ENCODE results near the gene SYCP2. TPM values are rescaled to one million over a fixed set of nuclear protein-coding genes. Genes with fewer than 3 reads are reported as not detected.

SYCP2 gene
- polyA plus RNA-seq, 1 donor (not counting 4 experiments of a cell fraction or from before 2014, with no cell fraction given) = 0.12 TPM

DNA sequence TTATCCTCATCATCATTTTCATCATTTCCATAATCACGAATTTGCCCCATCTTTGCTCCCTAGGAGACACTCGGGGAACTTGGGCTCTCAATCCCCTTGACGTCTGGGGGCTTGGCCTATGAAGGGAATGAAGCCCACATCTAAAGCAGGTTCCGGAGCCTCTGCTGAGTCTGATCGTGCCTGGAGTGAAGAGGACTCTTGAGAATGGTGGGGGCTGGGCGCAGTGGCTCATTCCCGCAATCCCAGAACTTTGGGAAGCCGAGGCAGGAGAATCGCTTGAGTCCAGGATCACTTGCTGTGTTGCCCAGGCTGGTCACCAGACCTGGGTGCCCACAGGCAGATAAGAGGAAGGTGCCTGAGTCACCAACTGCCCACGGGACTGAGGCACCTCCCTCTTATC lies 114.5 kb downstream of the SYCP2 start:
- Histone ChIP-seq H3K9ac (ENCODE audit: control insufficient read depth, extremely low read depth, insufficient read depth, low read length) (no peak overlapping the region), H3K79me2 (ENCODE audit: control insufficient read depth, insufficient read depth, low read length) (no peaks in the 10 kb centered on the region), H3K36me3 (ENCODE audit: control insufficient read depth in 2 of 2, extremely low read depth in 1 of 2, insufficient read depth in 2 of 2, low read length in 2 of 2) (no peaks in the 10 kb centered on the region), H3K27ac (ENCODE audit: control insufficient read depth, insufficient read depth, low read length) (no peak overlapping the region), H3K27me3 (ENCODE audit: control insufficient read depth, extremely low read depth, insufficient read depth, low read length) (peaks cover 12% of the 10 kb centered on the region), H3K4me3 (ENCODE audit: control insufficient read depth in 2 of 3, extremely low read depth in 1 of 3, insufficient read depth in 2 of 3, low read depth in 1 of 3, low read length in 3 of 3) (no peak overlapping the region), H3K9me3 (ENCODE audit: control insufficient read depth, low read depth, low read length) (no peaks in the 10 kb centered on the region), H4K20me1 (ENCODE audit: control insufficient read depth, extremely low read depth, insufficient read depth, low read length) (no peaks in the 10 kb centered on the region), H2AFZ (ENCODE audit: control insufficient read depth, low read length) (no peak overlapping the region), H3K4me2 (ENCODE audit: control insufficient read depth, extremely low read depth, insufficient read depth, low read depth, low read length) (no peak overlapping the region), H3K4me1 (ENCODE audit: control insufficient read depth, extremely low read depth, insufficient read depth, low read length) (peaks cover 7% of the 10 kb centered on the region), H3K9me1 (ENCODE audit: control insufficient read depth, extremely low read depth, insufficient read depth, low read length) (no peaks in the 10 kb centered on the region)
- no peak for TF ChIP-seq EZH2 (IDR thresholded peaks at IDR 0.05; ENCODE audit: low read length)
- TF ChIP-seq, protein P1, sequence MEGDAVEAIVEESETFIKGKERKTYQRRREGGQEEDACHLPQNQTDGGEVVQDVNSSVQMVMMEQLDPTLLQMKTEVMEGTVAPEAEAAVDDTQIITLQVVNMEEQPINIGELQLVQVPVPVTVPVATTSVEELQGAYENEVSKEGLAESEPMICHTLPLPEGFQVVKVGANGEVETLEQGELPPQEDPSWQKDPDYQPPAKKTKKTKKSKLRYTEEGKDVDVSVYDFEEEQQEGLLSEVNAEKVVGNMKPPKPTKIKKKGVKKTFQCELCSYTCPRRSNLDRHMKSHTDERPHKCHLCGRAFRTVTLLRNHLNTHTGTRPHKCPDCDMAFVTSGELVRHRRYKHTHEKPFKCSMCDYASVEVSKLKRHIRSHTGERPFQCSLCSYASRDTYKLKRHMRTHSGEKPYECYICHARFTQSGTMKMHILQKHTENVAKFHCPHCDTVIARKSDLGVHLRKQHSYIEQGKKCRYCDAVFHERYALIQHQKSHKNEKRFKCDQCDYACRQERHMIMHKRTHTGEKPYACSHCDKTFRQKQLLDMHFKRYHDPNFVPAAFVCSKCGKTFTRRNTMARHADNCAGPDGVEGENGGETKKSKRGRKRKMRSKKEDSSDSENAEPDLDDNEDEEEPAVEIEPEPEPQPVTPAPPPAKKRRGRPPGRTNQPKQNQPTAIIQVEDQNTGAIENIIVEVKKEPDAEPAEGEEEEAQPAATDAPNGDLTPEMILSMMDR (optimal IDR thresholded peaks at IDR 0.05 in 1 of 3, IDR thresholded peaks at IDR 0.05 in 1 of 3, conservative IDR thresholded peaks at IDR 0.05 in 1 of 3; ENCODE audit: extremely low read depth in 1 of 3, insufficient read depth in 2 of 3, low read length in 3 of 3) = no peak
- no peak for FAIRE-seq
- dilution Hi-C loops (cut with MboI; ENCODE audit: extremely low pct_ligation_motif_present, low sequenced_read_pairs) = no loop called here
- DNase-seq (ENCODE audit: low read depth, low spot score) = no peak

DNA sequence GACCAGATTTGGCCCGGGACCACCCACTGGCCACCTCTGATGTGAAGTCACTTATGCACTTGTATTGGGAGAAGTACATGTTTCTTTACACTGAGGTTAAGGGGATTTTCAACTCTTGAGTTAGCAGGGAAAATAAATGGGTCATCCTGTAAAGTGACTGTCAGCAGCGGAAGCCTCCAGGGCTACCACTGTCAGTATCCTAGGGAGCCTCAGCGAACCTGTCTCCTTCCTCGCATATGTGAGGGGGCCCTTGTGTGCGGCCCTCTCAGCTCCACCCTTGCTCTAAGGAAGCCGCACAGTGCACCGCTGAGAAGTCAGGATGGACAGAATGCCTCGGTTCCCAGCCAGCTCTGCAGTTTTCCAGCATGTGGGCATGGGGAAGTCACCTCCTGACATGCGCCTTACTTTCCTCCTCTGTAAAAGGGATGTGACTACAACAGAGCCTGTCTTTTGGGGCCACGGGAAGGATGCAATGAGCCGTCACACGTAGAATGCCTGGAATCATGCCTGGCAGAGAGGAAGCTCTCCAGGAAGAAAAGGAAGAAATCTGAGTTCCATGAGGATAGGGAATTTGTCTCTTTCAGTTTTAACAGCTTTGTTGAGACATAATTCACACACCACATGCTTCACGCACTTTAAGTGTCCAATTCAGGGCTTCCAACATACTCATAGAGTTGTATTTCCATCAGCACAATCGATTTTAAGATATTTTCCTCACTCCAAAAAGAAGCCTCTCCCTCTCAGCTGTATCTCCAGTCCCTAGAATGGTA lies 115.4 kb downstream of the SYCP2 start:
- peaks cover 16% of the 10 kb centered on the region for H3K27me3 ChIP-seq (ENCODE audit: control insufficient read depth, extremely low read depth, insufficient read depth, low read length)
- DNase-seq (ENCODE audit: low read depth, low spot score) (no peak), FAIRE-seq (no peak)
- no peaks in the 10 kb centered on the region for H4K20me1 ChIP-seq (ENCODE audit: control insufficient read depth, extremely low read depth, insufficient read depth, low read length)
- no peak overlapping the region for H3K27ac ChIP-seq (ENCODE audit: control insufficient read depth, insufficient read depth, low read length)
- no peaks in the 10 kb centered on the region for H3K79me2 ChIP-seq (ENCODE audit: control insufficient read depth, insufficient read depth, low read length)
- dilution Hi-C loops (cut with MboI; ENCODE audit: extremely low pct_ligation_motif_present, low sequenced_read_pairs) = no loop called here
- H3K4me3 ChIP-seq (ENCODE audit: control insufficient read depth in 2 of 3, extremely low read depth in 1 of 3, insufficient read depth in 2 of 3, low read depth in 1 of 3, low read length in 3 of 3) = no peak overlapping the region
- no peak overlapping the region for H3K9ac ChIP-seq (ENCODE audit: control insufficient read depth, extremely low read depth, insufficient read depth, low read length)
- no peaks in the 10 kb centered on the region for H3K36me3 ChIP-seq (ENCODE audit: control insufficient read depth in 2 of 2, extremely low read depth in 1 of 2, insufficient read depth in 2 of 2, low read length in 2 of 2)
- no peaks in the 10 kb centered on the region for H3K9me1 ChIP-seq (ENCODE audit: control insufficient read depth, extremely low read depth, insufficient read depth, low read length)
- TF ChIP-seq EZH2 (IDR thresholded peaks at IDR 0.05; ENCODE audit: low read length) = no peak
- TF ChIP-seq, protein P1 (optimal IDR thresholded peaks at IDR 0.05 in 1 of 3, IDR thresholded peaks at IDR 0.05 in 1 of 3, conservative IDR thresholded peaks at IDR 0.05 in 1 of 3; ENCODE audit: extremely low read depth in 1 of 3, insufficient read depth in 2 of 3, low read length in 3 of 3) = no peak
- no peak overlapping the region for H3K4me2 ChIP-seq (ENCODE audit: control insufficient read depth, extremely low read depth, insufficient read depth, low read depth, low read length)
- peaks cover 7% of the 10 kb centered on the region for H3K4me1 ChIP-seq (ENCODE audit: control insufficient read depth, extremely low read depth, insufficient read depth, low read length)
- no peak overlapping the region for H2AFZ ChIP-seq (ENCODE audit: control insufficient read depth, low read length)
- H3K9me3 ChIP-seq (ENCODE audit: control insufficient read depth, low read depth, low read length) = no peaks in the 10 kb centered on the region

All from keratinocyte (primary cell).